ENCODE results near the gene CD300LB. TPM values are rescaled to one million over a fixed set of nuclear protein-coding genes. Genes with fewer than 3 reads are reported as not detected.

CD300LB gene
- polyA plus RNA-seq, 1 donor (not counting 4 experiments of a cell fraction or from before 2014, with no cell fraction given) = not detected

DNA sequence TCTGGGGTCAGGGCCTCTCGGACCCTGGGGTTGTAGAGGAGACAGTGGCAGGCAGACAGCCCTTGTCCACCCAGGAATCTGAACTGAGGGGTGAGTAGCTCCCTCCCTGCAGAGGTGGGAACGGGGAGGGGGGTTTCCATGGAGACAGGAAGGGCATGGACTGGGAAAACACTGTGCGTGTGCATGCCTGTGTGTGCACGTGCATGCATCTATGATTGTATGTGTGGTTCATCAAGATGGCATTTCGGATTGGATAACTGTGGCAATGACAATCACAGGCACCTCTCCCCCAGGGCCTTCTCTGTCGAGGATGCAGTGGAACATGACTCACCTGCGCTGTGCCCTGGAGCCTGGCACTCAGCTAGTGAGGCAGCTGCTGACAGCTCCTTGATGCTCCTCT lies 20.8 kb upstream of the CD300LB start:
- Histone ChIP-seq H2AFZ (ENCODE audit: control insufficient read depth, low read length) (no peak overlapping the region), H3K27me3 (ENCODE audit: control insufficient read depth, extremely low read depth, insufficient read depth, low read length) (no peaks in the 10 kb centered on the region), H3K4me1 (ENCODE audit: control insufficient read depth, extremely low read depth, insufficient read depth, low read length) (peaks cover 22% of the 10 kb centered on the region), H3K4me3 (ENCODE audit: control insufficient read depth in 2 of 3, extremely low read depth in 1 of 3, insufficient read depth in 2 of 3, low read depth in 1 of 3, low read length in 3 of 3) (no peak overlapping the region), H3K9me1 (ENCODE audit: control insufficient read depth, extremely low read depth, insufficient read depth, low read length) (no peaks in the 10 kb centered on the region), H3K4me2 (ENCODE audit: control insufficient read depth, extremely low read depth, insufficient read depth, low read depth, low read length) (peak overlapping the region; percentile 41), H4K20me1 (ENCODE audit: control insufficient read depth, extremely low read depth, insufficient read depth, low read length) (no peaks in the 10 kb centered on the region), H3K27ac (ENCODE audit: control insufficient read depth, insufficient read depth, low read length) (no peak overlapping the region), H3K79me2 (ENCODE audit: control insufficient read depth, insufficient read depth, low read length) (no peaks in the 10 kb centered on the region), H3K36me3 (ENCODE audit: control insufficient read depth in 2 of 2, extremely low read depth in 1 of 2, insufficient read depth in 2 of 2, low read length in 2 of 2) (no peaks in the 10 kb centered on the region), H3K9me3 (ENCODE audit: control insufficient read depth, low read depth, low read length) (no peaks in the 10 kb centered on the region), H3K9ac (ENCODE audit: control insufficient read depth, extremely low read depth, insufficient read depth, low read length) (peak overlapping the region; percentile 48)
- TF ChIP-seq, protein P1, sequence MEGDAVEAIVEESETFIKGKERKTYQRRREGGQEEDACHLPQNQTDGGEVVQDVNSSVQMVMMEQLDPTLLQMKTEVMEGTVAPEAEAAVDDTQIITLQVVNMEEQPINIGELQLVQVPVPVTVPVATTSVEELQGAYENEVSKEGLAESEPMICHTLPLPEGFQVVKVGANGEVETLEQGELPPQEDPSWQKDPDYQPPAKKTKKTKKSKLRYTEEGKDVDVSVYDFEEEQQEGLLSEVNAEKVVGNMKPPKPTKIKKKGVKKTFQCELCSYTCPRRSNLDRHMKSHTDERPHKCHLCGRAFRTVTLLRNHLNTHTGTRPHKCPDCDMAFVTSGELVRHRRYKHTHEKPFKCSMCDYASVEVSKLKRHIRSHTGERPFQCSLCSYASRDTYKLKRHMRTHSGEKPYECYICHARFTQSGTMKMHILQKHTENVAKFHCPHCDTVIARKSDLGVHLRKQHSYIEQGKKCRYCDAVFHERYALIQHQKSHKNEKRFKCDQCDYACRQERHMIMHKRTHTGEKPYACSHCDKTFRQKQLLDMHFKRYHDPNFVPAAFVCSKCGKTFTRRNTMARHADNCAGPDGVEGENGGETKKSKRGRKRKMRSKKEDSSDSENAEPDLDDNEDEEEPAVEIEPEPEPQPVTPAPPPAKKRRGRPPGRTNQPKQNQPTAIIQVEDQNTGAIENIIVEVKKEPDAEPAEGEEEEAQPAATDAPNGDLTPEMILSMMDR (optimal IDR thresholded peaks at IDR 0.05 in 1 of 3, IDR thresholded peaks at IDR 0.05 in 1 of 3, conservative IDR thresholded peaks at IDR 0.05 in 1 of 3; ENCODE audit: extremely low read depth in 1 of 3, insufficient read depth in 2 of 3, low read length in 3 of 3) = no peak
- TF ChIP-seq EZH2 (IDR thresholded peaks at IDR 0.05; ENCODE audit: low read length) = no peak
- dilution Hi-C loops (cut with MboI; ENCODE audit: extremely low pct_ligation_motif_present, low sequenced_read_pairs) = no loop called here
- peak; percentile 89 for DNase-seq (ENCODE audit: low read depth, low spot score)
- FAIRE-seq = peak; percentile 90

DNA sequence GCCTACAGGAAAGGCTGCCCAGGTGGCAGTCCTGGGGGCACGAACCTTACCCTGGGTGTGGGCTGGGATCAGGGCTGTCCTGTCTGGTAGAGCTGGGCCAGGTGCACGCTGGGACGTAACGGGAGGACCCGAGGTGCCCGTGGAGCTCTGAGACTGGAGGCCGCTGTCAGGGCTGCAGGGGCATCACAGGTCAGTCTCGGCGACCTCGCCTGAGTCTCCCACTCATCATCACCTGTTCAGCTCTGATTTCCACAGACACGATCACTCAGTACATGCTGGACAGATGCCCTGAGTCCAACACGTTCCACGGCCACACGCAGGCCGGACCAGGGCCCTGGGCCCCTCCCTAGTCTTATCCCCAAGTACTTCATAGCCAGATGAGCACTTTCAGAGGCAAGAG lies 19.3 kb upstream of the CD300LB start:
- no peak for FAIRE-seq
- no peaks in the 10 kb centered on the region for H3K9me1 ChIP-seq (ENCODE audit: control insufficient read depth, extremely low read depth, insufficient read depth, low read length)
- no peak for DNase-seq (ENCODE audit: low read depth, low spot score)
- H4K20me1 ChIP-seq (ENCODE audit: control insufficient read depth, extremely low read depth, insufficient read depth, low read length) = no peaks in the 10 kb centered on the region
- peaks cover 22% of the 10 kb centered on the region for H3K4me1 ChIP-seq (ENCODE audit: control insufficient read depth, extremely low read depth, insufficient read depth, low read length)
- no peaks in the 10 kb centered on the region for H3K36me3 ChIP-seq (ENCODE audit: control insufficient read depth in 2 of 2, extremely low read depth in 1 of 2, insufficient read depth in 2 of 2, low read length in 2 of 2)
- no peaks in the 10 kb centered on the region for H3K79me2 ChIP-seq (ENCODE audit: control insufficient read depth, insufficient read depth, low read length)
- no peak overlapping the region for H3K4me2 ChIP-seq (ENCODE audit: control insufficient read depth, extremely low read depth, insufficient read depth, low read depth, low read length)
- no peak for TF ChIP-seq EZH2 (IDR thresholded peaks at IDR 0.05; ENCODE audit: low read length)
- TF ChIP-seq, protein P1 (optimal IDR thresholded peaks at IDR 0.05 in 1 of 3, IDR thresholded peaks at IDR 0.05 in 1 of 3, conservative IDR thresholded peaks at IDR 0.05 in 1 of 3; ENCODE audit: extremely low read depth in 1 of 3, insufficient read depth in 2 of 3, low read length in 3 of 3) = no peak
- dilution Hi-C loops (cut with MboI; ENCODE audit: extremely low pct_ligation_motif_present, low sequenced_read_pairs) = no loop called here
- H3K27me3 ChIP-seq (ENCODE audit: control insufficient read depth, extremely low read depth, insufficient read depth, low read length) = no peaks in the 10 kb centered on the region
- H3K9ac ChIP-seq (ENCODE audit: control insufficient read depth, extremely low read depth, insufficient read depth, low read length) = no peak overlapping the region
- no peak overlapping the region for H3K27ac ChIP-seq (ENCODE audit: control insufficient read depth, insufficient read depth, low read length)
- H3K4me3 ChIP-seq (ENCODE audit: control insufficient read depth in 2 of 3, extremely low read depth in 1 of 3, insufficient read depth in 2 of 3, low read depth in 1 of 3, low read length in 3 of 3) = no peak overlapping the region
- H3K9me3 ChIP-seq (ENCODE audit: control insufficient read depth, low read depth, low read length) = no peaks in the 10 kb centered on the region
- H2AFZ ChIP-seq (ENCODE audit: control insufficient read depth, low read length) = no peak overlapping the region

Measured in keratinocyte (primary cell).